GM15510 (cell line): Measurements from ENCODE around the gene GLIS2.
A peak's percentile ranks its signal among the peaks of the same experiment; 100 is the strongest.

Experiments used
- POLR2A ChIP-seq: IDR thresholded peaks from 3 replicates; pipeline ENCODE4 v1.6.1; 2011; ENCODE audit warnings: borderline replicate concordance; ENCODE audit not compliant: insufficient read length; ENCODE audit errors: extremely low read depth

Gene GLIS2

GRCh38 chr16:4347010-4347409 is 31.1 kb downstream of the GLIS2 start:
- no peak for TF ChIP-seq POLR2A

GRCh38 chr16:4347765-4348509 is 32.1 kb downstream of the GLIS2 start:
- no peak for TF ChIP-seq POLR2A

GRCh38 chr16:4349332-4349731 is 33.5 kb downstream of the GLIS2 start:
- TF ChIP-seq POLR2A = no peak

- no peak for TF ChIP-seq POLR2A
These were observed 34.5 kb downstream of the GLIS2 start for GRCh38 chr16:4350365-4350786.

GRCh38 chr16:4350787-4351659 is 35.2 kb downstream of the GLIS2 start, which contains the start of gene PAM16:
PAM16 (minus strand) TSS chr16:4351321; CDS start chr16:4351234, 87 bp downstream.
- TF ChIP-seq POLR2A = peak; percentile 89

- TF ChIP-seq POLR2A = no peak
These were observed 36.0 kb downstream of the GLIS2 start for GRCh38 chr16:4351880-4352279.

- no peak for TF ChIP-seq POLR2A
These were observed 37.0 kb downstream of the GLIS2 start for GRCh38 chr16:4352843-4353242.

GRCh38 chr16:4353675-4354074 is 37.8 kb downstream of the GLIS2 start:
- TF ChIP-seq POLR2A = no peak

GRCh38 chr16:4354512-4355409 is 38.9 kb downstream of the GLIS2 start:
- TF ChIP-seq POLR2A = no peak

GRCh38 chr16:4356820-4357219 is 41.0 kb downstream of the GLIS2 start:
- no peak for TF ChIP-seq POLR2A

- no peak for TF ChIP-seq POLR2A
These were observed 42.4 kb downstream of the GLIS2 start for GRCh38 chr16:4358236-4358635.

- no peak for TF ChIP-seq POLR2A
These were observed 43.1 kb downstream of the GLIS2 start for GRCh38 chr16:4358831-4359561.

GRCh38 chr16:4359914-4360313 is 44.0 kb downstream of the GLIS2 start:
- no peak for TF ChIP-seq POLR2A

- TF ChIP-seq POLR2A = no peak
These were observed 44.7 kb downstream of the GLIS2 start for GRCh38 chr16:4360538-4361021.
